Erythroblast (primary cell): ENCODE data around the gene PML.
"Not testable (repeated sequence)": the region's sequence is repeated elsewhere in the genome, so short reads cannot be mapped to it uniquely, and the experiment has no call there.

ENCODE experiments used
- DNase-seq, 2 experiments: peaks; one replicate each; lab custom pipeline; 2025; lab: John Stamatoyannopoulos, UW
- GATA1 ChIP-seq: IDR thresholded peaks from 2 replicates; pipeline ENCODE4 v1.6.1; 2011; ENCODE audit warnings: low read depth, mild to moderate bottlenecking, control low read depth, low read length, moderate library complexity
- POLR2A ChIP-seq: IDR thresholded peaks from 2 replicates; pipeline ENCODE4 v1.6.1; 2011; ENCODE audit warnings: mild to moderate bottlenecking, low read length

PML gene

DNA sequence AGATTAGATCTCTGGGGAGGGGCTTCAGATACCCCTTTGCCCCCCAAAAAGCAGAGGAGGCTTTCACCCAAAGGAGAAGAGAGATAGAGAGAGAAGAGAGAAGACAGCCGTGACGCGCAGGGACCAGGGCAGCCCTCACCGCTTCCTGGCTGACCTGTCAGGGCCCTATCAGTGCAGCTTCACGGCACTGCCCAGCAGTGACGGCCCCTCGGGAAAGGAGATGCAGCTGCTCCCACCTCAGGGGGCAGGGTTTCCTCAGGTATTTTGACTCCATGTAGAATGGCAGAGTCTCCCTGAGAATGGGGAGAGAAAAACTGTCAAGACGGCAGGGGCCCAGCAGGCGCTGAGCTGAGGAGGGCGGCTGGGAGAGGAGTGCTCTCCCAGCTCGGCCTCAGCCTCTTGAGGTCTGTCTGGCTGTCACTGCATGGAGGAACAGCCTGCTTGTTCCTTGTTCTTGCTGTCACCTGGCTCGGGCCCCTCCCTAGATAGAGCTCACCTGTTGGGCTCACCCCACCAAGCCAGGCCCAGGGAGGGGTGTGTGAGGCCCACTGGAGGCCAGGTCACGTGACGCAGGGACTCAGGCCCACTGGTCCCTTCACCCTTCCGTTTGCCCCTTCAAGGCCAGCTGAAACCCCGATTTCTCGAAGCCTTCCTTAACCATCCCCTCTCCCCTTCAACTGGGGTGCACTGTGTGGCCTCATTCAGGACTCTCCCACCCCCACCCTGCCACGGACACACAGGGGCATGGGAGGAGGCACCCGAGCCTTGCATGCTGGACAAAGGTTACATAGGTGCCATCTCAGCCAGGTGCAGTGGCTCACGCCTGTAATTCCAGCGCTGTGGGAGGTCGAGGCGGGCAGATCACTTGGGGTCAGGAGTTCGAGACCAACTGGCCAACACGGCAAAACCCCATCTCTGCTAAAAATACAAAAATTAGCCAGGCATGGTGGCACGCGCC is 40.0 kb upstream of the PML start:
- no peak for TF ChIP-seq POLR2A
- no peak for TF ChIP-seq GATA1

DNA sequence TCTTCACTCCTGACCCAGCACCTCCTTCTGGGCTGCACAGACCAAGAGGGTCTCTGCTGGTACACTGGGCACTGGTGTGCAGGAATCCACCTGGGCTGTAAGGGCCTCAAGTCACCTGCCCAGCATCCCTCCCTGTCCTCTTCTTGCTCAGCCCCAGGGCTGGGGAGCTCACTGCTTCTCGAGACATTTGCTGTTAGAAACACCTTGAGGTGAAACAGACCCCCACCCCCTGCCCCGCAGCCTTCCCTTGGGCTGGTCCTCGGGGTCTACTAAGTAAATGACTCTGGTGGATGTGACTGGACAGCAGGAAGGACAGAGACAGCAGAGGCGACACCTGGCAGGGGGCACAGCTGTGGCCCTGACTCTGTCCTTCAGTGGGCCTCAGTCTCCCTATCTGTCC is 39.2 kb upstream of the PML start:
- no peak for DNase-seq
- TF ChIP-seq POLR2A (no peak), GATA1 (no peak)

More for the DNA sequence above, 40.0 kb upstream of the PML start:
- DNase-seq, result no peak

DNA sequence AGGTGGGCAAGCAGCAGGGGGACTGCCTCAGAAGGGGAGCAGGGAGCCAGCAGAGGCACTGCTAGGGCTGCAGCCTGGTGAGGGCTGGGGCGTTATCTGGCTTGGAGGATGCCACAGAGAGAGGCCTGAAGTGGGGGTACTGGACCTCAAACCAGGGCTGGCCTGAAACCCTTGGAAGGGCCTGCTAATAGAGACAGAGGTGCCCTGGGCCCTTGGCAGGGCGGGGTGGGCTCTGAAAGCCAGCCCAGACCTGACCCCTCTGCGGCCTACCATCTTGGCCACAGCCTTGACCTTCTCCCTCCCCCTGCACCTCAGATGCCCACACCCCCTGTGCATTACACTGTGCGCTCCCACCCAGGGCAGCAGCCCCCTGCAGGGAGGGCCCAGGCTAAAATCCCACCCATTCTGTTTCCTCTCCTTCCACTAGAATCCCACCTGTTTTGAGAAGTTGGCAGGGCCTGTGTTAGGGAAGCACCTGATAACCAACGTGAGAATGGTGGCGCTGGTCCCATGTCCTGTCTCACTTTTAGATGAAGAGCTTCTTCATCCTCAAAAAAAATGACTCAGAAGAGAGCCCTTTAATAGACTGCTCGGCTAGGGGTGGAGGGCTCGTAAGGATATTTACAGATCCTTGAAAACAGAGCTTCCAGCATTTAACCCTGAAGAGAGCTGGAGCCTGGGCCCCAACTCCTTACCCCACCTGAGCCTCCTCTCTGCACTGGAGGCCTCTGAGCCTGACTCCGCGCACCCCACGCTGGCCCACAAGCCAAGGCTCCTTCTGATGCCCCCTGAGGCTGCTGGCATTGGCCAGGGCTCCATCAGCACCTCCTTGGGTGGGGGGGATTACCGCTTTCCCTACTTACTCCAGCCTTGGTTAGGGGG is 38.4 kb upstream of the PML start:
- no peak for TF ChIP-seq POLR2A
- TF ChIP-seq GATA1, result no peak
- no peak for DNase-seq

DNA sequence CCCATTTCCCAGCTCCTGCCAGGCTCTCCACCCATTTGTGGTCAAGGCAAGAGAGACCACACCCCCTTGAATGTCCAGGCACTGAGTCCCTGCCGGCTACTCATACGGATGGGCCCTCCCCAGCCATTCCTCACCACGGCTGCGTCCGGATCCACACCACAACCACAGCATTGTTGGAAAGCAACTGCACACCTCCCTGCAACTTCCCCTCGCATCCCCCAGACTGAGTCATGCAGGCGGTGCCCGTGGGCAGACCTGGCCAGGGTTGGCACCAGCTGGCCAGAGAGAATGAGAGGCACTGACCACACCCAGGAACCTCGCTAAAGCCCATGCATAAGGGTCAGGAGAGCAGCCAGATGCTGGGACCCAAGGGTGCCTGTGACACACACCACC is 37.8 kb upstream of the PML start:
- DNase-seq, result no peak
- TF ChIP-seq GATA1 (no peak), POLR2A (no peak)

DNA sequence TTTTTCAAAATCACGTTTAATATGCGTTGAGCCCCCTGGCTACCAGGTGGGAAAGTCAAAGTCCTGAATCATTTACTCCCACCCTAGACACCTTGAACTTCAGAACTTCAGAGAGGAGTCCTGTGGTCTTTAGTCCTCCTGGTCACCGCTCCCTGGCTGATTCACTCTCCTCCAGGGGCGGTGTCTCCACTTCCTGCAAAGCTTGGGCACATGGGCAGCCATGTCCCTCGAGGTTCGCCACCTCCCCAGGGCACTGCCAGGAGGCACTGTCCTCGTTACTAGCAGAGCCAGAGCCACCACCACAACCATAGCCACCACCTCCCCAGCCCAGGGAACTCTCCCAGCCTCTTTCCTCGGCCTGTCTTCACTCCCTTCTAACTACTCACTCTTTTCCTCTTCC is 37.2 kb upstream of the PML start:
- no peak for DNase-seq
- no peak for TF ChIP-seq POLR2A
- TF ChIP-seq GATA1, result no peak

- no peak for TF ChIP-seq POLR2A
- TF ChIP-seq GATA1, result no peak
- no peak for DNase-seq
These were observed 36.7 kb upstream of the PML start for GRCh38 chr15:73957785-73958184.

DNA sequence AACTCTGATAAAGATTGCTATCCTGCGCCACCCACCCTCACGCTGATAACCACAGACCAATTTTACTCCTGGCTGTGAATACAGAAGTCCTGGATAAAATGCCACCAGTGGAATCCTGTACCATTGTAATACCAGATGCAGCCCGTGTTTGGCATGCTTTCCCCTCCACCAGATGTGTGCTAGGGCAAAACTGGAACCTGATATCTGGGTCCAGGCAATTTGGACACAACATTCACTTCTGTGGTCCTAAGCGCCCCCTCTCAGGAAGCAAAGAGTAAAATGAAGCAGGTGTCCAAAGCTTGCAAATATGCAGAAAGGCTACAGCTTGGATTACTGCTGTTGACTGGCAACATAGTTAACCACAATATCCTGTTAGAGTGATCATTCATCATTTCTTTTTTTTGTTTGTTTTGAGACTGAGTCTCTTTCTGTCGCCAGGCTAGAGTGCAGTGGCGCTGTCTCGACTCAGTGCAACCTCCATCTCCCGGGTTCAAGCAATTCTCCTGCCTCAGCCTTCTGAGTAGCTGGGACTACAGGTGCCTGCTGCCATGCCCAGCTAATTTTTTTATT is 35.4 kb upstream of the PML start:
- no peak for DNase-seq
- TF ChIP-seq GATA1 (no peak), POLR2A (no peak)

DNA sequence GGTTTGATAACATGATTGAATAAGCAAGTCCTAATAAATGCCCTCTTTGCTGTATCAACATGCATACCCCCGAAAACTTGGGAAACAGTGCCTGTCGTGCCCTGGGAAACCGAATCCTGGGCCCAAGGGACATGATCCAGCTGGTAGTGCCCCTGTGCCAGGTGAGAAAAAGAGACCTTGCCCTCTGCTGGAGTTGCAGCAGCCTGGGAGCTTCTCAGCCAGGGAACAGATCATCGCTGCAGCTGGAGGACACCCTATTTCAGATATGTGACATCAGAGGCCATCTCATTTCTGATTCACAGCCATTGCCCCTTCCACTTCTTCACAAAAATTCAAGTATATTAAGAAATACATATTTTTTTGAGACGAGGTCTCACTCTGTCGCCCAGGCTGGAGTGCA is 34.7 kb upstream of the PML start:
- no peak for TF ChIP-seq GATA1
- no peak for TF ChIP-seq POLR2A
- no peak for DNase-seq

GRCh38 chr15:73960472-73961070 is 33.9 kb upstream of the PML start:
- DNase-seq, result not testable (repeated sequence)

DNA sequence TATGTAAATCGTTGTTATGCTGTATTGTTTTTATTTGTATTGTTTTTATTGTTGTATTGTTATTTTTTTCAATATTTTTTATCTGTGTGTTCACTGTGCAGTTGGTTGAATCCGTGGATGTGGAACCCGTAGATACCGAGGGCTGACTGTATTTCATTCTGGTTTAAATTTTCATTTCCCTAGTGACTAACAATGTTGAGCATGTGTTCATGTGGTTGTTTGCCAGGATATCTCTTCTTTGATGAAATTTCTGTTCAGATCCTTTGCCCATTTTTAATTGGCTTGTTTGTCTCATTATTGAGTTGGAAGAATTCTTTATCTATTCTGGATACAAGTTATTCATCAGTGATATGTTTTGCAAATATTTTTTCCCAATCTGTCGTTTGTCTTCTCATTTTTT is 32.1 kb upstream of the PML start:
- DNase-seq, result no peak
- no peak for TF ChIP-seq GATA1

GRCh38 chr15:73964736-73965093 is 29.8 kb upstream of the PML start:
- no peak for TF ChIP-seq POLR2A
- TF ChIP-seq GATA1, result no peak
- DNase-seq, result peak; percentile 67 to 82

DNA sequence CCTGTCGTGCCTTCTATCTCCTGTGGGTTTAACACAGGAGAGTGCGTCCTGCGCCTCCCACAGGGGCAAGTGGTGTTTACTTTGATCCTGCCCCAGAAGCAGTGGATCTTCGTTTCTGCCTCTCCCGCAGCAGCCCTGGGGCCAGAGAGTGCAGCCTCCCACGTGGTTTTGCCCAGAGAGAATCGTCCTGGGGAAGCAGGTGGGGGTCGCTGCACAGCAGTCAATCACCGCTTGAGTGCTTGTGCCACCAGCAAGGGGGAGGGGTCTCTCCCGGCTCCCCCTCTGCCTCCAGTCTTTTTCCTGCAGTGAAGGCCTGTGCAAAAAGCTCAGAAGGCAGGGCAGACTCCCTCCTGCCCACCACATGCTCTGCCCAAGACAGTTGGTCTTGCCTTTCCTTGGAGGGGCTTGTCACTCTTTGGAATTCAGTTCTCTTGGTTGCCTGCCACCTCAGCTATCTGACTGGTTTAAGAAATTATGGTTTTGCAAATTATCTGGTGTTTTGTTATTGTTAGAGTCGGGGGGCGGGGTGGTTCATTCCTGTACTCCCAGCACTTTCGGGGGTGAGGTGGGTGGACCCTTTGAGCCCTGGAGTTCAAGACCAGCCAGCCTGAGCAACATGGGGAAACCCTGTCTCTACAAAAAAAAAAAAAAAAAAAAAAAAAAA is 29.3 kb upstream of the PML start:
- TF ChIP-seq GATA1, result no peak
- TF ChIP-seq POLR2A, result no peak
- no peak for DNase-seq

GRCh38 chr15:73965758-73966113 is 28.8 kb upstream of the PML start:
- DNase-seq, result no peak
- TF ChIP-seq GATA1, result no peak
- no peak for TF ChIP-seq POLR2A
